Right lobe of liver (tissue), 4 donors: ENCODE measurements around the gene LDB3.

ENCODE experiments used
- CTCF ChIP-seq, 4 donors: fragments of 200-600 bp in 3 of 4; fragments of 450-650 bp in 1 of 4; IDR thresholded peaks; one replicate each; pipeline versions ENCODE4 v1.5.1 to v1.8.0; 2016 to 2022; ENCODE audit warnings: antibody characterized with exemption in 4 of 4, mild to moderate bottlenecking in 2 of 4
- POLR2A ChIP-seq: fragments of 450-650 bp; IDR thresholded peaks from one replicate; pipeline ENCODE4 v1.6.1; 2017; ENCODE audit warnings: antibody characterized with exemption, mild to moderate bottlenecking
- donor health status: DM: no; HTN: no; CAD: no.
- donor health status: DM: no; HTN: no; CAD: no.
- donor health status: DM: no; HTN: yes; CAD: no.

DNA sequence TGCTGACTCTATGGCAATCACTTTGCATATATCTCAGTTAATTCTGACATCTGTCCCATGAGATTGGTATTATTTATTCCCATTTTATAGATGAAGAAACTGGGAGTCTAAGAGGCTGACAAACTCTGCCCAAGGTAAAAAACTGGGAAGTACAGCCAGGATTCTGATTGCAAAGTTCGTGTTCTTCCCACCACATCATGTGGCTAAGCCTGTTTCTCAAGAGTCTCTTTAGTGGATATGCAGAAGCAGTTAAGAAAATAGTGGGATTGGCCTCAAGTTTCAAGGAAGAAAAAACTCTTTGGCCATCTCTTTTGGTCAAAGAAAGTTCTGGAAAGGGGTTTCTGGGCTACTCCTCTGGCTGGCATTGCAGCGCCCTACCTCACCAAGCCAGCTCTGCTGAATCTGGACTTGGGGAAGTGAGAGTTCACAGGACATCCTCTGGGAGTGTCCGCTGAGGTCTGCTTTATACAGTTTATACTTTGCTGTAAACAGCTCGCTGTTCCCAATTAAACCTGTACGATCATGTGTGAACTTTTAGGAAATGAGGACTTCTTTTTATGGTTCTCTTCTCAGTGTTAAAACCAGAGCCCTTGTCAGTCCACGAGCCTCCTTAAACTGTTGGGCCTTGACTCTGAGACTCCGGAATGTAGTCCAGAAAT lies 75.9 kb downstream of the LDB3 start:
- TF ChIP-seq CTCF (IDR thresholded peaks at IDR 0.05) (no peak), POLR2A (no peak)
